Lower leg skin (tissue), 3 donors: ENCODE results near the gene FARP1.

Experiments used
- POLR2A ChIP-seq, 2 donors: fragments of 450-650 bp; IDR thresholded peaks; one replicate each; pipeline ENCODE4 v1.6.1; 2016 to 2017; ENCODE audit warnings: antibody characterized with exemption in 2 of 2, mild to moderate bottlenecking in 1 of 2, moderate library complexity in 1 of 2
- TF ChIP-seq, protein P1 (sequence below), 3 donors: fragments of 450-650 bp; IDR thresholded peaks; one replicate each; pipeline ENCODE4 v1.5.1; 2016; ENCODE audit warnings: antibody characterized with exemption in 3 of 3, mild to moderate bottlenecking in 3 of 3, moderate library complexity in 2 of 3

DNA sequence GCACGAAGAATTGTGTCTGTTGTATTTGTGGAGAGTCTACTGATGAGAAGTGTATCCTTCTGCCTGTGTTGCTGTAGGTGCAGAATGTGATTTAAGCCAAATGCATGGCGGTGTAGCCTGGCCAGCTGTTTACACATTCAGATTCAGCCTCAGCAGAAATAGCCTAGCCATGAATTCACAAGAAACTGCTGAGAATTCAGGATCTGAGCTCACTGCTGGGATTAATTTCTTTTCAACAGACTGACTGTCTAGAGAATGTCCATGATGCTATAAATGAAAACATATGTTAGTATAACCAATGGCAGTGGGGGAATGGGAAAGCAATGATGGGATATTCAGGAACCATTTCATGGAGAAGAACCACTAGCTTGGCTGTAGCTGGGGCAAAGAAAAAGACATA is 111.6 kb downstream of the FARP1 start:
- TF ChIP-seq, protein P1, sequence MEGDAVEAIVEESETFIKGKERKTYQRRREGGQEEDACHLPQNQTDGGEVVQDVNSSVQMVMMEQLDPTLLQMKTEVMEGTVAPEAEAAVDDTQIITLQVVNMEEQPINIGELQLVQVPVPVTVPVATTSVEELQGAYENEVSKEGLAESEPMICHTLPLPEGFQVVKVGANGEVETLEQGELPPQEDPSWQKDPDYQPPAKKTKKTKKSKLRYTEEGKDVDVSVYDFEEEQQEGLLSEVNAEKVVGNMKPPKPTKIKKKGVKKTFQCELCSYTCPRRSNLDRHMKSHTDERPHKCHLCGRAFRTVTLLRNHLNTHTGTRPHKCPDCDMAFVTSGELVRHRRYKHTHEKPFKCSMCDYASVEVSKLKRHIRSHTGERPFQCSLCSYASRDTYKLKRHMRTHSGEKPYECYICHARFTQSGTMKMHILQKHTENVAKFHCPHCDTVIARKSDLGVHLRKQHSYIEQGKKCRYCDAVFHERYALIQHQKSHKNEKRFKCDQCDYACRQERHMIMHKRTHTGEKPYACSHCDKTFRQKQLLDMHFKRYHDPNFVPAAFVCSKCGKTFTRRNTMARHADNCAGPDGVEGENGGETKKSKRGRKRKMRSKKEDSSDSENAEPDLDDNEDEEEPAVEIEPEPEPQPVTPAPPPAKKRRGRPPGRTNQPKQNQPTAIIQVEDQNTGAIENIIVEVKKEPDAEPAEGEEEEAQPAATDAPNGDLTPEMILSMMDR (IDR thresholded peaks at IDR 0.05): no peak
- TF ChIP-seq POLR2A (IDR thresholded peaks at IDR 0.05): no peak
